HepG2 (cell line): ENCODE measurements around the gene ZNF428. TPM values are rescaled to one million over a fixed set of nuclear protein-coding genes. Genes with fewer than 3 reads are reported as not detected.

Source experiments
- ELF4 ChIP-seq: sonication (generic); formaldehyde crosslinking; IDR thresholded peaks from 2 replicates; pipeline ENCODE4 v1.5.0; 2020; ENCODE audit warnings: missing genetic modification reagents, mild to moderate bottlenecking, moderate library complexity, borderline replicate concordance
- EZH2 ChIP-seq: conservative IDR thresholded peaks from 2 replicates; pipeline ENCODE4 v1.6.1; 2012; ENCODE audit warnings: mild to moderate bottlenecking, low read depth, low read length, moderate library complexity
- JARID2 ChIP-seq: sonication (generic); formaldehyde crosslinking; IDR thresholded peaks from 2 replicates; pipeline ENCODE4 v1.8.1; 2023; ENCODE audit warnings: missing genetic modification reagents, inconsistent platforms; ENCODE audit not compliant: insufficient replicate concordance
- PHF8 ChIP-seq: sonication (generic); formaldehyde crosslinking; IDR thresholded peaks from 2 replicates; pipeline ENCODE4 v1.5.0; 2020; ENCODE audit warnings: missing genetic modification reagents
- TAF15 ChIP-seq: fragments of 200-400 bp; formaldehyde crosslinking; IDR thresholded peaks from one replicate; pipeline ENCODE4 v1.6.1; 2018; ENCODE audit warnings: mild to moderate bottlenecking, low read depth, low read length; ENCODE audit not compliant: poor library complexity, severe bottlenecking
- ZFAT ChIP-seq: sonication (generic); formaldehyde crosslinking; conservative IDR thresholded peaks from 2 replicates; pipeline ENCODE4 v1.8.1; 2023; ENCODE audit warnings: missing genetic modification reagents, inconsistent platforms
- ZMAT3 ChIP-seq: sonication (generic); formaldehyde crosslinking; conservative IDR thresholded peaks from 2 replicates; pipeline ENCODE4 v1.7.0; 2021; ENCODE audit warnings: missing genetic modification reagents
- ZNF547 ChIP-seq: sonication (generic); formaldehyde crosslinking; IDR thresholded peaks from 2 replicates; pipeline ENCODE4 v1.5.1; 2020; ENCODE audit warnings: mild to moderate bottlenecking, missing genetic modification reagents
- ZNF607 ChIP-seq: sonication (generic); formaldehyde crosslinking; IDR thresholded peaks from 2 replicates; pipeline ENCODE4 v1.5.1; 2020; ENCODE audit warnings: missing genetic modification reagents, mild to moderate bottlenecking, borderline replicate concordance
- ZNF75D ChIP-seq: sonication (generic); formaldehyde crosslinking; IDR thresholded peaks from 2 replicates; pipeline ENCODE4 v1.8.1; 2023; ENCODE audit warnings: missing genetic modification reagents, mild to moderate bottlenecking, borderline replicate concordance
- polyA plus RNA-seq, 8 experiments: library from polyadenylated mRNA; depleted of rRNA in 3 of 8; stranded (reverse) in 7 of 8; unstranded in 1 of 8; fragments of >200 nt; fragmentation: Illumina TruSeq in 4 of 8; extraction: Trizol in 4 of 8; gene quantifications; 2 replicates each; pipeline versions ENCODE4 v1.2.1 to v1.2.3, GENCODE V29; 2011 to 2016; ENCODE audit warnings: low read depth in 4 of 8, missing spikeins in 1 of 8, mixed read lengths in 1 of 8; ENCODE audit not compliant: insufficient read depth in 1 of 8
- total RNA-seq, 5 experiments: library from RNA; depleted of rRNA; stranded (reverse); fragments of >200 nt; fragmentation: Illumina TruSeq; extraction: Trizol; gene quantifications; 2 replicates each; pipeline ENCODE4 v1.2.3, GENCODE V29; 2016; ENCODE audit warnings: low read depth in 1 of 5
- TF ChIP-seq, protein P1 (sequence below): sonication (generic); formaldehyde crosslinking; conservative IDR thresholded peaks from 2 replicates; pipeline ENCODE4 v1.4.0; 2020; ENCODE audit warnings: missing genetic modification reagents
- TF ChIP-seq, protein P2 (sequence below): sonication (generic); formaldehyde crosslinking; IDR thresholded peaks from 2 replicates; pipeline ENCODE4 v1.5.0; 2020; ENCODE audit warnings: mild to moderate bottlenecking, missing genetic modification reagents
- TF ChIP-seq, protein P3 (sequence below): sonication (generic); formaldehyde crosslinking; IDR thresholded peaks from 2 replicates; pipeline ENCODE4 v1.8.1; 2023; ENCODE audit warnings: mild to moderate bottlenecking, moderate library complexity, missing genetic modification reagents
- TF ChIP-seq, protein P4 (sequence below): sonication (generic); formaldehyde crosslinking; conservative IDR thresholded peaks from 2 replicates; pipeline ENCODE4 v1.8.0; 2022; ENCODE audit warnings: mild to moderate bottlenecking, moderate library complexity, missing genetic modification reagents
- TF ChIP-seq, protein P5 (sequence below): IDR thresholded peaks from 2 replicates; pipeline ENCODE4 v1.6.1; 2016; ENCODE audit warnings: missing biosample characterization, missing genetic modification reagents, low read depth
- TF ChIP-seq, protein P6 (sequence below): sonication (generic); formaldehyde crosslinking; IDR thresholded peaks from 2 replicates; pipeline ENCODE4 v1.5.1; 2020; ENCODE audit warnings: missing genetic modification reagents, mild to moderate bottlenecking, borderline replicate concordance
- TF ChIP-seq, protein P7 (sequence below): sonication (generic); formaldehyde crosslinking; IDR thresholded peaks from 2 replicates; pipeline ENCODE4 v1.4.0; 2020; ENCODE audit warnings: missing genetic modification reagents

Gene ZNF428
- total and polyA plus RNA-seq, 2 of the 13 experiments (the other 11 are each of a cell fraction or from before 2014, with no cell fraction given): 10.4 to 26.9 TPM

DNA sequence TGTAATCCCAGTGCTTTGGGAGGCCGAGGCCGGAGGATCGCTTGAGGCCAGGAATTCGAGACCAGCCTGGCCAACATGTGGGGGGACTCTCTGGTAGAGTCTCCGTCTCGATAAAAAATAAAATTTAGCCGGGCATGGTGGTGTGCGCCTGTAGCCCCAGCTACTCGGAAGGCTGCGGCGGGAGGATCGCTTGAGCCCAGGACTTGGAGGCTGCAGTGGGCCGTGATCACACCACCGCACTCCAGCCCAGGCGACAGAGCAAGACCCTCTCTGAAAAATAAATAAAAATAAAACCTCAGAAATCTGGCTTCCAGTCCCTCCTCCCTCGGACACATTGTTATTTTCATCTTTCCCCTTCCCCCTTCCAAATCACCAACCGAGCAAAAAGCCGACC is 23.8 kb downstream of the ZNF428 start (continued):
- TF ChIP-seq, protein P1, sequence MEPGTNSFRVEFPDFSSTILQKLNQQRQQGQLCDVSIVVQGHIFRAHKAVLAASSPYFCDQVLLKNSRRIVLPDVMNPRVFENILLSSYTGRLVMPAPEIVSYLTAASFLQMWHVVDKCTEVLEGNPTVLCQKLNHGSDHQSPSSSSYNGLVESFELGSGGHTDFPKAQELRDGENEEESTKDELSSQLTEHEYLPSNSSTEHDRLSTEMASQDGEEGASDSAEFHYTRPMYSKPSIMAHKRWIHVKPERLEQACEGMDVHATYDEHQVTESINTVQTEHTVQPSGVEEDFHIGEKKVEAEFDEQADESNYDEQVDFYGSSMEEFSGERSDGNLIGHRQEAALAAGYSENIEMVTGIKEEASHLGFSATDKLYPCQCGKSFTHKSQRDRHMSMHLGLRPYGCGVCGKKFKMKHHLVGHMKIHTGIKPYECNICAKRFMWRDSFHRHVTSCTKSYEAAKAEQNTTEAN (CRISPR knock-in tag): 0 out of 2 replicates have a peak, but pooled peaks have one; percentile 27
- TF ChIP-seq, protein P2, sequence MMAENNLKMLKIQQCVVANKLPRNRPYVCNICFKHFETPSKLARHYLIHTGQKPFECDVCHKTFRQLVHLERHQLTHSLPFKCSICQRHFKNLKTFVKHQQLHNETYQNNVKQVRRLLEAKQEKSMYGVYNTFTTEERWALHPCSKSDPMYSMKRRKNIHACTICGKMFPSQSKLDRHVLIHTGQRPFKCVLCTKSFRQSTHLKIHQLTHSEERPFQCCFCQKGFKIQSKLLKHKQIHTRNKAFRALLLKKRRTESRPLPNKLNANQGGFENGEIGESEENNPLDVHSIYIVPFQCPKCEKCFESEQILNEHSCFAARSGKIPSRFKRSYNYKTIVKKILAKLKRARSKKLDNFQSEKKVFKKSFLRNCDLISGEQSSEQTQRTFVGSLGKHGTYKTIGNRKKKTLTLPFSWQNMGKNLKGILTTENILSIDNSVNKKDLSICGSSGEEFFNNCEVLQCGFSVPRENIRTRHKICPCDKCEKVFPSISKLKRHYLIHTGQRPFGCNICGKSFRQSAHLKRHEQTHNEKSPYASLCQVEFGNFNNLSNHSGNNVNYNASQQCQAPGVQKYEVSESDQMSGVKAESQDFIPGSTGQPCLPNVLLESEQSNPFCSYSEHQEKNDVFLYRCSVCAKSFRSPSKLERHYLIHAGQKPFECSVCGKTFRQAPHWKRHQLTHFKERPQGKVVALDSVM (CRISPR knock-in tag): peak; percentile 99
- TF ChIP-seq ELF4 (CRISPR knock-in tag) (no peak), TAF15 (no peak), JARID2 (CRISPR knock-in tag) (no peak), ZNF75D (CRISPR knock-in tag) (no peak), ZNF547 (no peak), ZMAT3 (0 out of 2 replicates have a peak, but pooled peaks have one; percentile 1), ZNF607 (CRISPR knock-in tag) (no peak), PHF8 (CRISPR knock-in tag) (no peak; the same call in 1 of the 2 replicates), EZH2 (no peak), ZFAT (CRISPR knock-in tag) (no peak)
- TF ChIP-seq, protein P3, sequence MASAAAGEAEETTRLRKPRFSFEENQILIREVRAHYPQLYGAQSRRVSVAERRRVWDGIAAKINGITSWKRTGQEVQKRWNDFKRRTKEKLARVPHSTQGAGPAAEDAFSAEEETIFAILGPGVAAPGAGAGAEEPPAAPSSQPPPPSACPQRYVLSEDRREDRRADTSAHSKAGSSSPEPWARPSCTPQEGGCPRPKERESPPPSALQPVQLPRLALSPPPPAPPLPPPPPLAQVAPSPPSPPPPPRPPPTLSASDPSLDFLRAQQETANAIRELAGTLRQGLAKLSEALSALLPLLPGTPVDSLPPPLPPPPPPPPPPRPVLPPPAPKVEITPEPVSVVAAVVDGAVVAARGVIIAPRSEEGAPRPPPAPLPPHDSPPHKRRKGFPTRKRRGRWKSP (CRISPR knock-in tag): 0 out of 2 replicates have a peak, but pooled peaks have one; percentile 6
- TF ChIP-seq, protein P4, sequence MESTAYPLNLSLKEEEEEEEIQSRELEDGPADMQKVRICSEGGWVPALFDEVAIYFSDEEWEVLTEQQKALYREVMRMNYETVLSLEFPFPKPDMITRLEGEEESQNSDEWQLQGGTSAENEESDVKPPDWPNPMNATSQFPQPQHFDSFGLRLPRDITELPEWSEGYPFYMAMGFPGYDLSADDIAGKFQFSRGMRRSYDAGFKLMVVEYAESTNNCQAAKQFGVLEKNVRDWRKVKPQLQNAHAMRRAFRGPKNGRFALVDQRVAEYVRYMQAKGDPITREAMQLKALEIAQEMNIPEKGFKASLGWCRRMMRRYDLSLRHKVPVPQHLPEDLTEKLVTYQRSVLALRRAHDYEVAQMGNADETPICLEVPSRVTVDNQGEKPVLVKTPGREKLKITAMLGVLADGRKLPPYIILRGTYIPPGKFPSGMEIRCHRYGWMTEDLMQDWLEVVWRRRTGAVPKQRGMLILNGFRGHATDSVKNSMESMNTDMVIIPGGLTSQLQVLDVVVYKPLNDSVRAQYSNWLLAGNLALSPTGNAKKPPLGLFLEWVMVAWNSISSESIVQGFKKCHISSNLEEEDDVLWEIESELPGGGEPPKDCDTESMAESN: 0 out of 2 replicates have a peak, but pooled peaks have one; percentile 33
- TF ChIP-seq, protein P5, sequence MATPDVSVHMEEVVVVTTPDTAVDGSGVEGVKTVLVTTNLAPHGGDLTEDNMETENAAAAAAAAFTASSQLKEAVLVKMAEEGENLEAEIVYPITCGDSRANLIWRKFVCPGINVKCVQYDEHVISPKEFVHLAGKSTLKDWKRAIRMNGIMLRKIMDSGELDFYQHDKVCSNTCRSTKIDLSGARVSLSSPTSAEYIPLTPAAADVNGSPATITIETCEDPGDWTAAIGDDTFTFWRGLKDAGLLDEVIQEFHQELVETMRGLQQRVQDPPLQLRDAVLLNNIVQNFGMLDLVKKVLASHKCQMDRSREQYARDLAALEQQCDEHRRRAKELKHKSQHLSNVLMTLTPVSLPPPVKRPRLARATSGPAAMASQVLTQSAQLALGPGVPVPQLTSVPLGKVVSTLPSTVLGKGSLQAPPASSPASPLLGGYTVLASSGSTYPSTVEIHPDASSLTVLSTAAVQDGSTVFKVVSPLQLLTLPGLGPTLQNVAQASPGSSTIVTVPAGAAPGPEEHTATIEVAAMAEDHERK (CRISPR knock-in tag): no peak
- TF ChIP-seq, protein P6, sequence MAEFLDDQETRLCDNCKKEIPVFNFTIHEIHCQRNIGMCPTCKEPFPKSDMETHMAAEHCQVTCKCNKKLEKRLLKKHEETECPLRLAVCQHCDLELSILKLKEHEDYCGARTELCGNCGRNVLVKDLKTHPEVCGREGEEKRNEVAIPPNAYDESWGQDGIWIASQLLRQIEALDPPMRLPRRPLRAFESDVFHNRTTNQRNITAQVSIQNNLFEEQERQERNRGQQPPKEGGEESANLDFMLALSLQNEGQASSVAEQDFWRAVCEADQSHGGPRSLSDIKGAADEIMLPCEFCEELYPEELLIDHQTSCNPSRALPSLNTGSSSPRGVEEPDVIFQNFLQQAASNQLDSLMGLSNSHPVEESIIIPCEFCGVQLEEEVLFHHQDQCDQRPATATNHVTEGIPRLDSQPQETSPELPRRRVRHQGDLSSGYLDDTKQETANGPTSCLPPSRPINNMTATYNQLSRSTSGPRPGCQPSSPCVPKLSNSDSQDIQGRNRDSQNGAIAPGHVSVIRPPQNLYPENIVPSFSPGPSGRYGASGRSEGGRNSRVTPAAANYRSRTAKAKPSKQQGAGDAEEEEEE (CRISPR knock-in tag): 0 out of 2 replicates have a peak, but pooled peaks have one; percentile 35
- TF ChIP-seq, protein P7, sequence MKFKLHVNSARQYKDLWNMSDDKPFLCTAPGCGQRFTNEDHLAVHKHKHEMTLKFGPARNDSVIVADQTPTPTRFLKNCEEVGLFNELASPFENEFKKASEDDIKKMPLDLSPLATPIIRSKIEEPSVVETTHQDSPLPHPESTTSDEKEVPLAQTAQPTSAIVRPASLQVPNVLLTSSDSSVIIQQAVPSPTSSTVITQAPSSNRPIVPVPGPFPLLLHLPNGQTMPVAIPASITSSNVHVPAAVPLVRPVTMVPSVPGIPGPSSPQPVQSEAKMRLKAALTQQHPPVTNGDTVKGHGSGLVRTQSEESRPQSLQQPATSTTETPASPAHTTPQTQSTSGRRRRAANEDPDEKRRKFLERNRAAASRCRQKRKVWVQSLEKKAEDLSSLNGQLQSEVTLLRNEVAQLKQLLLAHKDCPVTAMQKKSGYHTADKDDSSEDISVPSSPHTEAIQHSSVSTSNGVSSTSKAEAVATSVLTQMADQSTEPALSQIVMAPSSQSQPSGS: no peak
